GM19467 (cell line): ENCODE data around the gene ECSIT.

Source experiments
- ATAC-seq: cut with Tn5 transposase; IDR thresholded peaks from one replicate; pipeline ENCODE4 v1.9.1; 2021; ENCODE audit warnings: mild to moderate bottlenecking, moderate library complexity; ENCODE audit not compliant: unreplicated experiment

ECSIT gene

GRCh38 chr19:11550265-11550664 lies 21.3 kb upstream of the ECSIT start:
- ATAC-seq, result no peak

- no peak for ATAC-seq
Measured at GRCh38 chr19:11549386-11549953, 20.5 kb upstream of the ECSIT start.

GRCh38 chr19:11547929-11548700 lies 19.2 kb upstream of the ECSIT start:
- ATAC-seq, result no peak

GRCh38 chr19:11541238-11541637 lies 12.3 kb upstream of the ECSIT start:
- ATAC-seq, result no peak

GRCh38 chr19:11540645-11541044 lies 11.7 kb upstream of the ECSIT start:
- no peak for ATAC-seq

GRCh38 chr19:11539495-11540365 lies 10.8 kb upstream of the ECSIT start:
- no peak for ATAC-seq

- ATAC-seq, result no peak
Measured at GRCh38 chr19:11538232-11539036, 9.5 kb upstream of the ECSIT start, which contains the start of gene CNN1. Gene CNN1, plus strand, starts transcription at chr19:11538851. Its CDS starts 77 bp downstream, at chr19:11538928.

GRCh38 chr19:11535792-11536595 lies 7.1 kb upstream of the ECSIT start:
- ATAC-seq, result peak; percentile 73

GRCh38 chr19:11534948-11535347 lies 6.0 kb upstream of the ECSIT start:
- no peak for ATAC-seq

- no peak for ATAC-seq
Measured at GRCh38 chr19:11534538-11534937, 5.6 kb upstream of the ECSIT start.

- no peak for ATAC-seq
Measured at GRCh38 chr19:11530432-11530831, 1.5 kb upstream of the ECSIT start.

- no peak for ATAC-seq
Measured at GRCh38 chr19:11519138-11519537, 9.8 kb downstream of the ECSIT start.

- ATAC-seq, result no peak
Measured at GRCh38 chr19:11513946-11514345, 15.0 kb downstream of the ECSIT start.

GRCh38 chr19:11510444-11510843 lies 18.5 kb downstream of the ECSIT start:
- no peak for ATAC-seq

GRCh38 chr19:11507370-11508078 lies 21.4 kb downstream of the ECSIT start:
- no peak for ATAC-seq

- ATAC-seq, result no peak
Measured at GRCh38 chr19:11506967-11507366, 22.0 kb downstream of the ECSIT start.

GRCh38 chr19:11506101-11506555 lies 22.8 kb downstream of the ECSIT start:
- ATAC-seq, result peak; percentile 13

- ATAC-seq, result peak; percentile 45
Measured at GRCh38 chr19:11505504-11506100, 23.3 kb downstream of the ECSIT start, which contains the start of gene ZNF653. Gene ZNF653, minus strand, starts transcription at chr19:11505839. Its CDS starts 53 bp downstream, at chr19:11505786.
